Activated CD8-positive, alpha-beta memory T cell treated with anti-CD3 and anti-CD28 coated beads for 36 hours (primary cell): ENCODE results near the gene HIVEP1. TPM values are rescaled to one million over a fixed set of nuclear protein-coding genes. Genes with fewer than 3 reads are reported as not detected.
"Not testable (repeated sequence)": the region's sequence is repeated elsewhere in the genome, so short reads cannot be mapped to it uniquely, and the experiment has no call there.

Source experiments
- CTCF ChIA-PET: fragments of 350-600 bp; sonication (Branson Sonifier 250); formaldehyde crosslinking; loops from one replicate; lab custom pipeline; 2021; ENCODE audit warnings: antibody characterized with exemption; lab: Charles Lee
- POLR2A ChIA-PET: fragments of 350-600 bp; sonication (Branson Sonifier 250); formaldehyde crosslinking; loops from one replicate; lab custom pipeline; 2021; ENCODE audit warnings: antibody characterized with exemption; lab: Charles Lee
- total RNA-seq, 2 experiments: library from RNA; stranded (reverse); gene quantifications; one replicate each; pipeline ENCODE4 v1.2.3, GENCODE V29; 2021

The HIVEP1 gene
- total RNA-seq, 2 experiments from 2014 or later = 32.1 to 32.4 TPM

DNA sequence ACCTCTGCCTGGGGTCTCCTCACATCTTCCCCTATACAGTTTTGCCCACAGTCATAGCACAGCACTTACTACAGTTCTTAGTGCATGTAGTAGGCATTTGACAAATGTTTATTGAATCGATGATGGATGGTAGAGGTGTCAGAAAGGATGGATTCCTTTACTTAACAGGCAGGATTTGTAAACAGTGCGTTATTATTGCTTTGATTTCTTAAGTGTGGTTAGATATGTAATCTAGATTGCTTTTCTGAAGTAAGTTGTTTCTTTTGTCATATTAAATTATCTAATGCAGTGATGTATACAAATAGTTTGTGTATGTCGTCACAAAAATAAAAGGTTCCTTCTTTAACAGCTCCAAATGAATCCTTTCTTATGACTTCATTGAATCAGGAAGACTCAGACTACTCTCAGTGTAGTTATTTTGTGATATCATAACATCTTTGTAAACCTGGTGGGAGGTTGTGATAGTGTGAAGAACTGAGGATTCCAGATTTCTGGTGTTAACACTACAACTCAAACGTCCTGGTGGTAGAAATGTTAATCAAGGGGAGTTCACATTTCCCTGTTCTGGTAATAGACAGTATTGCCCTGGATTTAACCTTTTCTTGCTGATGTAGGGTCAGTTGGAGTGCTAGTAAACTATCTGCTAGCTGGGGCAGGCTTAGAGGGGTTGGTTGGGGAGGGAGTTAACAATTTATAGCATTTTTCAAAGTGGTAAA lies 87.7 kb downstream of the HIVEP1 start:
- ChIA-PET POLR2A (no interaction called here), CTCF (interaction anchor here (0.7 kb wide), 1 partner anchor 54 kb away, joined by 3 read pairs; no protein-coding TSS in a partner anchor)

DNA sequence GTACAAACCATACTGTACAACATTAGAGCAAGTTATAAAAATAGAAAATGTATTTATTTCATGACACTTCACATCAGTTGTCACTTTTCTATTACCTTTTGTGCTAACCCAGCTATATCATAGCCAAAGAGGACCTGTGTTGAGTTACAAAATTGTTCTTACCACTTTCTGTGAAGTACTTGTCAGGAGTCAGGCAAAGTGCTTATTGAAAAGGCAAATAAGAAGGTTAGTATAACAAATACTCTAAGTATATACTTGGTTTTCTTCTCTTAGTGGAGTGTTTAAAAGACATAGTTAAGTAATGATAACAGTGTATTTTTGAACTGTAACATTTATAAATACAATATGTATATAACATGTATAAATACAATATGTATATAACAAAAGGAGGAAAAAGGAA lies 88.9 kb downstream of the HIVEP1 start:
- POLR2A ChIA-PET = no interaction called here
- CTCF ChIA-PET = no interaction called here

DNA sequence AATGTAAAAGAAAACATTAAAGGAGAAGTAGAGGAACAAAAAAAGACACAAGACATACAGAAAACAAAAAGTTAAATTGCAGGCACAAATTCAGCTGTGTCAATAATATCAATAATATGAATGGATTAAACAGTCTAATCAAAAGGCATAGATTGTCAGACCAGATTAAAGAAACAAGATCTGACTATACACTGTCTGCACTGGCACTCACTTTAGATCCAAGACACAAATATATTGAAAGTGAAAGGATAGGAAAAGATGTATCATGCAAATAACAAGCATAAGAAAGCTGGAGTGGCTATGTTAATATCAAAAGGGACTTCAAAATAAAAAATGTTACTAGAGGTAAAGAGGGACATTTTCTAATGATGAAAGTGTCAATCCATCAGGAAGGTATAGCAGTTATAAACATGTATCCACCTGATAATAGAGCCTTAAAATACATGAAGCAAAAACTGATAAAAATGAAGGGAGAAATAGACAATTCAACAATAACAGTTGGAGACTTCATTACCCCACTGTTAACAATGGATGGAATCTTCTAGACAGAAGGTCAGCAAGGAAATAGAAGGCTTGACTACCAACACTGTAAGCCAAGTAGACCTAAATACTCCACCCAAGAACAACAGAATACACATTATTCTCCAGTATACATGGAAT lies 89.7 kb downstream of the HIVEP1 start:
- CTCF ChIA-PET = no interaction called here

DNA sequence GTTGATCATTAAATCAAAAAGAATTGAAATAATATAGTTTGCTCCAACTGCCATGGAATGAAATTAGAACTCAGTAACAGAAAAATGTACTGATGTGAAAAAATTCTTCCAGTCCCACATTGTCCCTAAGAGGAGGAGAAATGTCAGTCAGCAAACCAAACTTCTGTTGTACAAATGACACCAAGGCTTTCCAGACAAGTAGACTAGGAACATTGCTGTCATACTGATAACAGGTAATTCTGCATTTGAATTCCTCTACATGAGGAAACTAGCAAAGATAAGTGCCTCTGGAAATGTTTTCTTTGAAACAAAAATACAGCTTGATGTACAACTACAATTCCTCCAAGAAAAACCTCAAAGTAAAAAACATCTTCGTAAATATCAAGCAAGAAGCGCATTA lies 90.2 kb downstream of the HIVEP1 start:
- ChIA-PET POLR2A (no interaction called here), CTCF (no interaction called here)

More for the DNA sequence above, 89.7 kb downstream of the HIVEP1 start:
- POLR2A ChIA-PET = no interaction called here

DNA sequence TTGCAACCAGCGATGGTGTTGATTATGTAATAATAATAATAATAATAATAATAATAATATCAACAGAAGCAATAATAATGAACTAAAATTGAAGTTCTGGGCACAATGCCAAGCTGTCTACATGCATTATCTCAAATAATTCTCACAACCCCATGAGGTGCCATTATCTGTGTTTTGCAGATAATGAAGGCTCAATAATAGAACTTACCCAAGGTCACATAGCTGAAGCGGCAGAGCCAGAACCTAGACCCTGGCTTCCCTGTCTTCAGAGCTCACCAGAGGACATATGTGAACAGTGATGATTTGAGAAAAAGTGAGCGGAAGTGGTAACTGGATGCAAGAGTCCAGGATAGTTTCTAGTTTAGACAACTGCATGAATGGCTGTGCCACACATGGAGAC lies 91.0 kb downstream of the HIVEP1 start:
- ChIA-PET CTCF (no interaction called here), POLR2A (no interaction called here)

DNA sequence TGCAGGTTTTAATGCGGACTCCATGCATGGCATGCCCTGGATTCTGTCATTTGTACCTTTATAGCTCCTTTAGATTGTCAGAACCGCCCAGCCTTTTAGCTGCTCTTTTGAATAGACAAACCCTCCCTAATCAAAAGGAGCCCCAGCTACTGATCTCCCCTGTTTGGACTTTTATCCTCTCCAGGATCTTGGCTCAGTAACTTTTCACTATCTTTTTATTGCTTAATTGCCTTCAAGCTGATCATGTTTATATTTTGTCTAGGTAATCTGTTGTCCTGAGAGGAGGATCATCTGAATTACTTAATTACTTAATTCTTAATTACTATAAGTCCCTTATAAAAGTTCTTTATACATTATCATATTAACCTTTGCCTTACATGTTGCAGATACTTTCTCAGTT lies 93.2 kb downstream of the HIVEP1 start:
- ChIA-PET POLR2A (no interaction called here), CTCF (no interaction called here)

DNA sequence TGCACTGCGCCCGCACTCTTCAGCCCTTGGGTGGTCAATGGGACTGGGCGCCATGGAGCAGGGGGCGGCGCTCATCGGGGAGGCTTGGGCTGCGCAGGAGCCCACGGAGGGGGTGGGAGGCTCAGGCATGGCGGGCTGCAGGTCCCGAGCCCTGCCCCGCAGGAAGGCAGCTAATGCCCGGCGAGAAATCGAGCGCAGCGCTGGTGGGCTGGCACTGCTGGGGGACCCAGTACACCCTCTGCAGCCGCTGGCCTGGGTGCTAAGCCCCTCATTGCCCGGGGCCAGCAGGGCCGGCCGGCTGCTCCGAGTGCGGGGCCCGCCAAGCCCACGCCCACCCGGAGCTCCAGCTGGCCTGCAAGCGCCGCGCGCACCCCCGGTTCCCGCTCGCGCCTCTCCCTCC lies 96.3 kb downstream of the HIVEP1 start:
- POLR2A ChIA-PET, CTCF ChIA-PET: not testable (repeated sequence)

DNA sequence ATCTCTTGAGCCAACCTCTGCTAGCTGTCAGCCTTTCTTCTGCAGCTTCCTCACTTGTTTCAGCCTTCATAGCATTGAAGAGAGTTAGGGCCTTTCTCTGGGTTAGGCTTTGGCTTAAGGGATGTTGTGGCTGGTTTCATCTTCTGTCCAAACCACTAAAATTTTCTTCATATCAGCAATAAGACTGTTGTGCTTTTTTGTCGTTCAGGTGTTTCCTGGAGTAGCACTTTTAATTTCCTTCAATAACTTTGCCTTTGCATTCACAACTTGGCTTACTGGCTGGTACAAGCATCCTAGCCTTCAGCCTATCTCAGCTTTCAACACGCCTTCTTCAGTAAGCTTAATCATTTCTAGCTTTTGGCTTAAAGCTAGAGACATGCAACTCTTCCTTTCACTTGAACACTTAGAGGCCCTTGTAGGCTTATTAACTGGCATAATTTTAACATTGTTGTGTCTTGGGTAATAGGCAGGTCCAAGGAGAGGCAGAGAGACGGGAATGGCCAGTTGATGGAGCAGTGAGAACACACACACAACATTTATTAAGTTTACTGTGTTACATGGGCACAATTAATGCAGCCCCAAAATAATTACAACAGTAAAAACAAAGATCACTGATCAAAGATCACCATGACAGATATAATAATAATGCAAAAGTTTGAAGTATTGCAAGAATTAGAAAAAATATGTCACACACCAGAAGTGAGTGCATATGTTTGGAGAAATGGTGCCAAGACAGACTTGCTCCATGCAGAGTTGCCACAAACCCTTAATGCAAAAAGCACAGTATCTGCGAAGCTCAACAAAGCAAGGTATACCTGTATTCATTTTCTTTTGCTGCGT lies 98.6 kb downstream of the HIVEP1 start:
- ChIA-PET CTCF (no interaction called here), POLR2A (no interaction called here)

DNA sequence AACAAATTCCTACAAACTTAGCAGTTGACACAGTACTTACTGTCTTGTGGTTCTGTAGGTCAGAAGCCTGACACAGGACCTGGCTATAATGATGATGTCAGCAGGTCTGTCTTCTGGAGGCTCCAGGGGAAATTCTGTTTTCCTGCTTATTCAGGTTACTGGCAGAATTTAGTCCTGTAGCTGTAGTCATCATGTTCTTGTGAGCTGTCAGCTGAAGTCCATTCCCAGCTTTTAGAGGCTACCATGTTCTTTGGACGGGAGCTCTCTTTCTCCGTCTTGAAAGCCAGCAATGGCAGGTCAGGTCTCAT lies 99.2 kb downstream of the HIVEP1 start:
- POLR2A ChIA-PET = no interaction called here
- CTCF ChIA-PET = no interaction called here

DNA sequence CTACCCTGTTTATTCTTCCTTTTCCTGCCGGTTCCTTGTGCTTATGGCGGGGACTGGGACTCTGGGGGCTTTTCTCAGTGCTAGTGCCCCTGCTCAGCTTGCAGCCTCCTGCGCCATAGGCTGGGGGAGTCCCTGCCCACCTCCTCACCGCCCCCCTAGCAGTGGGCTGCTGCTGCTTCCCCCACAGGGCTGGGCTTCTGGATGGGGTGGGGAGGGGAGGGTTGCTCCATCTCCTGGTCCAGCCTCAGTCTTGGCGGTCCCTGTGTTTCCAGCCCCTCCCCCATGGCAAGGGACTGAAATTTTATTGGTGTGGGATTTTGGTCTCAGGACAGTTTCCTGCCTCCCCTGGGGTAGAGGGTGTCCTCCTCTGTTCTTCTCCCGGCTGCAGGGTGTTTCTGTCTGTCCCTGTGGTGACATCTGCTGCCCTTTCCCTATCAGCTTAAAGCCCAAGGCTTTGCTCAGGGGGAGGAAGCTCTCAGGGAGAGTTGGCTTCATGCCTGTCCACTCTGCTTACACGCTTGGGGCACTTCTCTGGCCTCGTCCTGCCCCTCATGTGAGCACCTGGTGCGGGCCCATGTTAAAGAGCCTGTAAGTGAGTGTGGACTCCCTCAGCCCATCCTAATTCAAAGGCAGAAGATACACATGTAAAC lies 100.6 kb downstream of the HIVEP1 start:
- ChIA-PET CTCF (no interaction called here), POLR2A (no interaction called here)

DNA sequence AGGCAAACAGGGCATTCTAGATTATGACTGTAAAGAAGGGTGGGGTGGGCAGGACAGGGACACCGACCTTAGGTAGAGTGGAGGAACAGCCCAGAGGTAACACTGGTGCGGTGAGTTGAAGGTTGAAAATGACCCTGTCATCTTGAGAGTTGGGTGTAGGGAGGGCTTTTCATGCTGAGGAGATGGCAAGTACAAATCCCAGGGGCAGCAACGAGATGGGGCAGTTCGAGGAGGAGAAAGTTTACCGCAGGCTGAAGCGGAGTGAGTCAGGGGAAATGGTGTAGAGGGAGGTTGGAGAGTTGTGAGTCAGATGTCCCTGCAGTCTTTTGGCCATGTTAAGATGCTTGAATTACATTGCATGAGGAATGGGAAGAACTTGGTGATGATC lies 101.1 kb downstream of the HIVEP1 start:
- ChIA-PET POLR2A (no interaction called here), CTCF (no interaction called here)

DNA sequence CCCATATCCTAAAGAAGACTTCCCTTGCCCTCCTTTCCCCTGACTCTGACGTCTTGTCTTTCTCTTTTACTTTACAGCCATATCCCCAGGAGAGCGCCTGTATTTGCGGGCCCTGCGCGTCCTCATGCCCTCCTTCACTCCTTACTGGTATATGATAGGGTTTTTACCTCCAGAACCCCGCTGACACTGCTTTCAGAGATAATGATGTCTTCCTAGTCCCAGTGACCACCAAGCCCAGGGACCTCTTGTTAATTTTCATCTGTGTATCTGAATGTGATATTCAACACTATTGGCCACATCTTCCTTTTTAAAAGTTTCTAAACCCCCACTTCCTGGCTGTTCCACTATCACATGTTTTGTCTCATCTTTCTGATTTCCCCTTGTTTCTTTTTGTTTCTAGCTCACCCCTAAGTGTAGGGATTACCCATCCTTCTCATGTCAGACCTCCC lies 102.0 kb downstream of the HIVEP1 start:
- CTCF ChIA-PET = interaction anchor here (1.0 kb wide), 1 partner anchor 145 kb away, joined by 3 read pairs; no protein-coding TSS in a partner anchor
- POLR2A ChIA-PET = no interaction called here

DNA sequence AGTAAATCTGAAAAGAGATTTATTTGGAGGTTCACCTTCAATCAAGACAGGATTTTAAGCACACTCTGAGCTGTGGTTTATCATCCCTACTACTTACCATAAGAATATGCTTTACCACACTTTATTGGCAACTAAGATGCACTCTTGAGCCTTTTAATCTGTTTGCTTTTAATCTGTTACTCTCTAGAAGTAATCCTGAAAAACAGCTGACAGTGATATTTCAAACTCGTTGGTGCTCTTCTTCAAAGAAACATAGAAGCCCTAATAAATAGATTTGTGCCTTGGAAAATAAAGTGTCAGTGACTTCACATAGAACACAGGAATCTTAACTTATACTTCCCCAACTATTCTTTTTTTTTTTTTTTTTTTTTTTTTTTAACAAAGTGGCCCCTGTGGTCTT lies 102.9 kb downstream of the HIVEP1 start:
- CTCF ChIA-PET = interaction anchor here (1.0 kb wide), 1 partner anchor 146 kb away, joined by 3 read pairs; no protein-coding TSS in a partner anchor
- POLR2A ChIA-PET = no interaction called here

DNA sequence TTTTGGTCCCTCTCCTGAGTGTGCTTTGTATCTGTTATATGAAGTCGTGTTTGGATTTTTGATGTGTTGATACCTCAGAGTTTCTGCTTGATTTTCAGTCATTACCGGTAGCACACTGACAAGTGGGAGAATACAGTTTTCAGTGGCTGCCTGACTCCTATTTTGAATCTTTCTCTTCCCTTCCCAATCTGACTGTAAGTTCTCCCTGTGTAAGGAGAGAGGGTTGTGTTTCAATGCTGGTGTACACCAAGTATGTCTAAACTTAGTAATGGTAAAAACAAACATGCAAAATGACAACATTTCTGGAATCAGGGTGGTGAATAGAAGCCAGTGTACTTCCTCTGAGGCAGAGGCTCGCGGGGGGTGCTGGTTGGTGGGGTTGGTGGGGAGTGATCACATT lies 103.4 kb downstream of the HIVEP1 start:
- CTCF ChIA-PET = no interaction called here
- POLR2A ChIA-PET = no interaction called here

DNA sequence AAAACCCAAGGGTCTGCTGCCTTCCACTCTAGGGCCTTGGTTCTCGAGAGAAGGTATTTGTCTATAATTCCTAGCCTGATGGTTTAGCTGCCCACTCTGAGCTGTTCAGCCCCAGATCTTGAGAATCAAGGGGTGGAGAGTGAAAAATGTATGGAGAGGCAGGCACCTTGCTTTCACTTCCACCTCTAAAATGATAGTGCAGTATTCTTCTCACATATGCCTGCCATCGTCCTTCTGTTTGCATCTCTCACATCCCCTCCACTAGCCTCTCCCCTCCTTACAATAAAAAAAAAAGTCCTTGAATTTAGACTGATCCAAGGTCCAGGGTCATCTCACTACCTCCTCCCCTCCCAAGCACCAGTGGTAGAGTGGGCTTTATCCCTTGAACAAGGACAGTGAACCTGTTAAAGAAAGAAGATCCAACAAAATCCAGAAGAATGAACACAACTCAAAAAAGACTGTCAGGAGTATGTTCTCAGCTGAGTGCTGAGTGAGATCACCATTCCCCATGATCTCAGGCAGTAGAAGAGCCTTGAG lies 104.2 kb downstream of the HIVEP1 start:
- ChIA-PET CTCF (no interaction called here), POLR2A (no interaction called here)

DNA sequence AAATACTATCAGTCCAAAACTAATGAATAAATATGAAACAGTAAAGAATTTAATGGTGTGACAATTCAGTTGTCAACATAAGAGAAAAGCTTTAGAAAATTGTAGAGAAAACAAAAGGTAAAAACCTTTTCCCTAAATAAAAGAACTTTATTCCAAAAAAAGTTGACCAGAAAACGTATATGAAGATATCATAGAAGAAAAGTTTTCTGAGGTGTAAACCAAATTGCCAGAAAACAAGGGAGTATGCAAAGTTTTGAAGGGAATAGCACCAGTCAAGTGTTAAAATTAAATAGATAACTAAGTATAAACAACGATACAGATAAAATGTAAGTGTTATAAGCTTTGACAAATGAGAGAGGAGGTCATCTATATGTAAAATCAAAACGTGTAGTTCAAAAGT lies 104.9 kb downstream of the HIVEP1 start:
- ChIA-PET POLR2A (no interaction called here), CTCF (no interaction called here)

DNA sequence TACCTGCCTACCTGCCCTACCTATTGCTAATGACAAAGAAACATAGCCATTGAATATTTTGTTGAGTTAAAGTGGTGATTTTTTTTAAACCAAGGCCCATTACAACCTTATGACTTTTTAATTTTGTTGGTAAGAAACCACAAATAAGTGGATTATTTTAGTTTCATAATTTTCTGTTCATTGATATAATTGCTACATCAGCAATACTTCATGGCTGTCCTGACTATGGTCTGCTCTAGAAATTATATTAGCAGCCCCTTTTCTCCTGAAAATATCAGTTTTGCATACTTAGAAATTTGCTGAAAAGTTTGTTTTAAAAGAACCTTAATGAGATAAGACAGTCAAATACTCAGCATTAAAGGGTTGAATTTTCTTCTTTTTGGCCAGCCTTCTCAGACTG lies 106.5 kb downstream of the HIVEP1 start:
- POLR2A ChIA-PET = interaction anchor here (0.8 kb wide), 1 partner anchor 53 kb away, joined by 3 read pairs; no protein-coding TSS in a partner anchor
- CTCF ChIA-PET = no interaction called here

DNA sequence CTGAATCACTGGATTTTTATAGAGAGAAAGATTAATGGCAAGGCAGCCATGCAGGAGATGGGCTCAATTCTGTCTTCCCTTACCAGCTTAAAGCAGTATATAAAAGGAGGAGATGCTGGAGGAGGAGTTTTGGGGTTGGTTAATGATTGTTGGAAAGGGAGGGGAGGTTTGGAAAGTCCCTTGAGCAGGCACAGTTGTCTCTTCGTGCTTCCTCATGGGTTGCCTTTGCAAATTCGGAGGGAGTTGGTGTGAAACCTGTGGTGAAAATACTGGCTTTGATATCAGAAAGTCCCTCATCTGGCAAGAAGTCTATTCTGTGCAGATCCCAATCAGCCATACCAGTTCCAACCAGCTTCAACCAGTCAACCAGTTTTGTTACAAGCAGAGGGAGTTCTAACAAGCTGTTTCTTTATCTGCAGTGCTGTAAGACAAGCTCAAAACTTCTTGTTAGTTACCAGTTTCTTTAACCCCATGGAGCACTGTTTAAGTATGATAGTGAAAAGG lies 107.0 kb downstream of the HIVEP1 start:
- POLR2A ChIA-PET = interaction anchor here (0.8 kb wide), 1 partner anchor 53 kb away, joined by 3 read pairs; no protein-coding TSS in a partner anchor

DNA sequence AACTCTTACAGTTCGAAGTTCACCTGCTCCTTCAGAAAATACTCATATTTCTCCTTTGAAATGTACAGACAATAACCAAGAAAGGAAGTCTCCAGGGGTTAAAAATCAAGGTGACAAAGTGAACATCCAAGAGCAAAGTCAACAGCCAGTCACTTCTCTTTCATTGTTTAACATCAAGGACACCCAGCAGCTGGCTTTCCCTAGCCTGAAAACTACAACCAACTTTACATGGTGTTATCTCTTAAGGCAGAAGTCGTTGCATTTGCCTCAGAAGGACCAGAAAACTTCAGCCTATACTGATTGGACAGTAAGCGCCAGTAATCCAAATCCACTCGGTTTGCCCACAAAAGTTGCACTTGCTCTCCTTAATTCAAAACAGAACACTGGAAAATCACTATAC lies 113.3 kb downstream of the HIVEP1 start:
- CTCF ChIA-PET = no interaction called here
- POLR2A ChIA-PET = no interaction called here

More for the DNA sequence above, 107.0 kb downstream of the HIVEP1 start:
- CTCF ChIA-PET = no interaction called here
